Left forelimb (tissue), 1 donor: ENCODE results near the gene PON1.

Source experiments
- DNase-seq: peaks from one replicate; pipeline ENCODE4 v3.0.0-alpha.2; 2018; ENCODE audit warnings: low spot score

PON1 gene

DNA sequence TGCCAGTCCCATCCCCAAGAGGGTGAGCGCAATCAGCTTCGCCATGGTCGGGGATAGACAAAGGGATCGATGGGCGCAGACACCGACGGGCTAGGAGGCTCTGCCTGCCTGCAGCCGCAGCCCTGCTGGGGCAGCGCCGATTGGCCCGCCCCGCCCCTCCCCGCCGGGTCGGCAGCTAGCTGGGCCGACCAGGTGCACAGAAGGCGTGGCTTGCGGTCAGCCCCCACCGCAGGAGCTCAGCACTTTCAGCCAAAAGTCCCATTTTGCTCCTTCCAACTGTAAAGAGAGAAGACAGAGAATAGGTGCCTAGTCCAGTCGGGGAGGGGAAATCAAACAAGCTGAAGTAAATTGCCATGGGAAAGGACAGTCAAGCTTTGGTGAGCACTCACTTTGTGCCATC lies at the start of gene PON1:
Gene PON1, minus strand, starts transcription at position 102 of the 400 bp plus-strand sequence. Its CDS starts 57 bp downstream, at position 45.
- no peak for DNase-seq

DNA sequence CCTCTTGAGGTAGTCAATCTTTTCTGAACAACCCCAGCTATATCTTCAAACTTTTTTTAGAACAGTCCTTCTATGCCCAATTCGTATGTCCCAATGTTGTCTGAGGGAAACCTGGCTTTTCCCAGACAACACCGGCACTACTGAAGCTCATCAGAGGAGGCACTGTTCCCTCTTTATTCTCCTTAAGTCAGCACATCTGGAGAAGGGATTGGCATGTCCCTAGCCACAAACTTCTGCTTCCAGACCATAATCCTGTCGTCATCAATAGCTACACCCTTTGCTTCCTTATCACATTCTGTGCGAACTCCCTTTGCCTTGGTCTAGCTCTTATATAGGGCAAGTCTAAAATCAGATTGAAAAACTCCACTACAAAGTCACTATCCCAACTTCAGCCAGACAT lies 49.0 kb upstream of the PON1 start:
- no peak for DNase-seq

DNA sequence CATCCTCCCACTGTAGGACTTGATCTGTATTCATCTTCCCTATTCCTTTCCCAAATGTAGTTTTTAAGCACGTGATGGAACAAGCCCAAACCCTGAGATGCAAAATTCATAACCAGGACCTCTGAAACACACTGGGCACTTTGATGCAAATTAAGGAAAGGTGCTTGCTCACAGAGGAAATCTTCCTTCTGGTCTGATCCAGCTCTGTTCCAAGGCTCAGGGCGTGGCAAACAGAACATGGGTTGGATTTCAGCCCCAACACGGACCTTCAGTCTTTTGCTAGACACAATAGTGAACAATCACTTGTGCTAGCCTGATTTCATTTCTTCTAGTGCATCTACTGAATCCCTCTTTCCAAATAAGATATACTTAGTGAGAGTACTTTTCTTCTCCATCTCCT lies 43.9 kb upstream of the PON1 start:
- no peak for DNase-seq

DNA sequence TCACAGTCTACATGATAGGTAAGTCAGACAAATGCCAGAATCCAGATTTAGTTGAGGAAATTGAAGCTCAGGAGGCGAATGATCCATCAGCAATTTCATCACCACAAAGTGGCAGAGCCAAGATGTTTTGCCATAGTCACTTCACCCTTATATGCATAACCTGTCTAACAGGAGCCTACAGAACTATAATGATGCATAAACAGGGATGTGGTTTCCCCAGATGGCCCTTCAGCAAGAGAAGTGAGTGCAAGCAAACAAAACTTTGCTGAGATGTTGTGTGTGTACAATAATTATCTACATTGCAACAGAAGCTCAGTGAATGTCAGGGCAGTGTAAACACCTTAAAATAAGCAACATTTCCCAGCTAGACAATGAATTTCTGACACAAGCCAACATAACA lies 43.3 kb upstream of the PON1 start:
- no peak for DNase-seq

DNA sequence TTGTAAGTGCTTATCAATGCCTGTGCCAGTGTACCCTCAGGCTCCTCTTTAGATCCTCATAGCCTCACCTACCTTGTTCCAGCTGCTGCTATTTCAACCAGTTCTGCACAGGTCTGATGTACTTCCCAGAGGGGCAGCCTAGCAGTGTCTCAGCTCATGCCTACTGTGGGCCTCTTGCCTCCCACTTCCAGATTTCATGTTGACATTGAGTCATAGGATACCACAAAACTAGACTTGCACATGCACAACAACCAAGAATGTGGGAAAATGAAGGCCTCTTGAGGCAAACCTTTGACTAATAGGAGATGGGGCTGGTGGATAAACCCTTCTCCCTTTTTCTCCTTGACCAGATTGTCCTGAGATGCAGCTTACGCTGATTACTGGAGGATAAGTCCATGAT lies 40.8 kb upstream of the PON1 start:
- no peak for DNase-seq

DNA sequence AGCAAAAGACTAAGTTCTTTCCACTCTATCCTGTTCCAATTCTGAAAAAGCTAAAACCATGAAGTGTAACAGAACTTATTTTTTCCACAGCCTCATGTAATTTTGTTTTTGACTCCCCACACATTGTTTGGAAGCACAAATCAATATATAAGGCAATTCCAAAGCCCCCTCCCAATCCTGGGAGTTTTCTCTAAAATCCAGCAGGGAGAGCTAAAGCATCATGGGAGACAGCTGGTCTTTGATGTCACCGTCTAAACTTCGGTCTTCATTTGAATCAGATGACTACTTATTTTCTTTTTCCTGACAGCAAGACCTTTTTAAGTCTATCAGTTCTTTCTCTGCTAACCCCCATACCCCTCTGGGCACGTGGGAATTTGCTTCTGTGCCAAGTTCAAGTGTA lies 33.3 kb upstream of the PON1 start:
- DNase-seq, result no peak

DNA sequence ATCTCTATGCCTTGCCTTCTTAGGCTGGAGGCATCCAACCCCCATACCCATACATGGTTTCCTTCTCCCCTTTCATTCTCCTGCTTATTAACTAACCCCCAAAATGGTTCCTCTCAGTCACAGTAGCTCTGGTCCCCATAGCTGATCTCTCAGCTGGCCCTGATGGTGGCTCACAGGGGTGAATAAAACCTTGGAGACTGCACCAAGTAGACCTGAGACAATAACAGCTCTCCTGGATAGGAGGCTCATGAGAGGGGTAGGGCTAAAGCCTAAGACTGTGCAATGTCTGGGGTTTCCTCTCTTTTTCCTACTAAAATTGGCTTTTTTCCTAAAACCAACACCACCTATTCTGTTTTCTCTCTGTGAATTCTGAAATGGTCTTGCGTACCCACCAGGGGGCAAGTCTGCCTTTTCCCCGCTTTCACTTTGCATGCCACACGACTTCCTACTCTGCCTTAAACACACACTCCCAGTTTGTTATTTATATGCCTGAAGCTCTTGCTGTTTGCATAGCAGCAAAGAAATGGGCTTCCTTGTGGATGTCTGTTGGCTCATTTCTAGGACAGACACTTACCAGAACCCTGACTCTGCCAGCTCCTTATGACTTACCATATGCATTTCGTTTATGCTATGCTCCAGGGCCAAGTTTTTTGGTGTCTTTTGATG lies 18.4 kb upstream of the PON1 start:
- no peak for DNase-seq

DNA sequence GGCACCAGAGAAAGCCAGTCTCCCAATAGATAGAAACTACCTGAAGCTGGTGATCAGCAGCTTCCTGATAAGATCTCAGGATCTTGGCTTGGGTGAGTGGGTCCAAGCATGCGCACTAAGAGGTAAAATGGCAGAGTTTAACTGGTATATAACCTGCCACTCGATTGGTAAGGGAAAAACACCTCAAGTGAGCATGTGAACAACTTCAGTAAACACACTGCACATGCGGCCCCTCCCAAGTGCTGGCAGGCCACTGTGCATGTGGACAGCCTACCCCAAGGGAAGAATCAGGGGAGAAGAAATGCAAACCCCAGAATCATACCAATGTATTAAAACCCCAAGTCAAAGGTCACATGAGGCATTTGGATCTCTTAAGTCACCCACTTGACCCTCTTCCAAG lies 17.7 kb upstream of the PON1 start:
- DNase-seq, result no peak

DNA sequence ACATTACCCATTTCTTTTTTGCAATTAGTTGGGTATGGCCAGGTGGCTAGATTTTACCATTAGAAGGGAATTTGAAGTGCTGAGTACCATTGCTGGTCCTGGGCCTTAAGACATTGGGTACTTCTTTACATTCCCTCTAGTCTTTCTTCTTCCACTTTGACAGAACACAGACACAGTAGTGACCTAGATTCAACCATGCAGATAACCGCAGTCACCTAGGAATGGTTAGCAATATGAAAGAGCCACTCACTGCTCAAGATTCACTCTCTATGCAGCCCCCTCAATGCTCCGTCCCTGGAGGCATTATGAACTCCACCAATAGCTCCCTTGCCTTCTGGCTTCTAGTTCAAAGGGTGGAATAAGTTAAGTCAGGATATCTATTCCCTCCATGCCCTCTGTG lies 16.2 kb upstream of the PON1 start:
- DNase-seq, result no peak

DNA sequence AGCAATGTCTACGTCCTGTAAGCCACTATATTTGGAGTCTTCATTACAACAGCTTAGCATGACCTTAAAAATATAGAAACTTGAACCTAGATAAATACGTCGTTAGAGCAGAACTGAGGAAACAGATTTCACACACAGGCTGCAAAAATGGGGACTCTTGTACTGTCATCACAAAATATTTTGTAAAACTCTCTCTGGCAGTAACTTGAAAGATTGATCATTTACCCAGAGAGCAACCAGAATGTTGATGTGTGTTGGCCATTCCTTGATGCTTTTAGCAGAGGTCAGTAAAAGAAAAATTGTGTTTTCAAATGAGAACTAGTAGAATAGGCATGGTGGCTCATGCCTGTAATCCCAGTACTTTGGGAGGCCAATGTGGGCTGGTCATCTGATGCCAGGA lies 14.5 kb upstream of the PON1 start:
- no peak for DNase-seq

DNA sequence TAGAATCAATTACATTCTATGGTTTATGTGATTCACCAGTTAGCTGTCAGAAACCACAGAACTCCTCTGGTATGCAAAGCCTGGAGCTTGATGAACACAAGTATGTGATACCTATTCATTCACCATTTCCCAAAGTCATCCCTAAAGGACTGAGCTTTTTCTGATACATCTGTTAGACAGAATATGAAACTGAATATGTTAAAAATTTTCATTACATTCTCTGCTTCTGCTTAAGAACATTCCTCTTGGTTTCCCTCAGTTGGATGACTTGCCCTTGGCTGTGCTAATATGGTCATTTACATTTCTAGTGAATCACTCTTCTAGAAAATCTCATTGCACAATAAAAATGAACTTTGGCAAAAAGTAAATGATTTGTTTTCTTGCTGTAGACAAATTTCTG lies 10.8 kb upstream of the PON1 start:
- no peak for DNase-seq

DNA sequence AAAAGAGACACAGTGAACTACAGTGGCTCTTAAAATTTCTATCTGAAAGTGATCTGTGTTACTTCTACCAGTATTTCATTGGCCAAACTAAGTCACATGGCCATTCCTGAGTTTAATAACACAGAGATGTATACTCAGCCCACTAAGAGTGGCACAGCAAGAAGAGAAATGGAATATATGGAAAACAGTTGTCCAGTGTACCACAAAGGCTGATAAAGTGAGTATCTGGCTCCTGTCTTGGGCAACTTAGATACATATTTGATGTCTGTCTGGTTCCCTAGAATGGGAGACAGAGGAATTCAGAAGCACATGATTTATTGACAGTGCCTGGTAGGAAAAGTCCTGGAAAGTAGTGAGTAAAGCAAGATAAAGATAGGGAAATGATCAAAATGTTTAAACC lies 10.1 kb upstream of the PON1 start:
- no peak for DNase-seq

DNA sequence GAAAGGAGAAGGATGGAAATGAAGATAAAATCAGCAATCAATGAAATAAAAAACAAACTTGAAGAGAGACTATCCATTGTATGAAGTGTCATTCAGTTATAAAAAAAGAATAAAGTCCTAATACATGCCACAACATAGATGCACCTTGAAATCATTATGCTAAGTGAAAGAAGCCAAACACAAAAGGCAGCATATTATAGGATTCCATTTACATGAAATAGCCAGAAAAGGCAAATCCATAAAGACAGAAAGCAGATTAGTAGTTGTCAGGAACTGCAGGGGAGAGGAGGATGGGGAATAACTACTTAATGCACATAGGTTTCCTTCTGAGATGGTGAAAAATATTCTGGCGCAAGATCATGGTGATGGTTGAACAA lies 6.6 kb upstream of the PON1 start:
- DNase-seq, result no peak

DNA sequence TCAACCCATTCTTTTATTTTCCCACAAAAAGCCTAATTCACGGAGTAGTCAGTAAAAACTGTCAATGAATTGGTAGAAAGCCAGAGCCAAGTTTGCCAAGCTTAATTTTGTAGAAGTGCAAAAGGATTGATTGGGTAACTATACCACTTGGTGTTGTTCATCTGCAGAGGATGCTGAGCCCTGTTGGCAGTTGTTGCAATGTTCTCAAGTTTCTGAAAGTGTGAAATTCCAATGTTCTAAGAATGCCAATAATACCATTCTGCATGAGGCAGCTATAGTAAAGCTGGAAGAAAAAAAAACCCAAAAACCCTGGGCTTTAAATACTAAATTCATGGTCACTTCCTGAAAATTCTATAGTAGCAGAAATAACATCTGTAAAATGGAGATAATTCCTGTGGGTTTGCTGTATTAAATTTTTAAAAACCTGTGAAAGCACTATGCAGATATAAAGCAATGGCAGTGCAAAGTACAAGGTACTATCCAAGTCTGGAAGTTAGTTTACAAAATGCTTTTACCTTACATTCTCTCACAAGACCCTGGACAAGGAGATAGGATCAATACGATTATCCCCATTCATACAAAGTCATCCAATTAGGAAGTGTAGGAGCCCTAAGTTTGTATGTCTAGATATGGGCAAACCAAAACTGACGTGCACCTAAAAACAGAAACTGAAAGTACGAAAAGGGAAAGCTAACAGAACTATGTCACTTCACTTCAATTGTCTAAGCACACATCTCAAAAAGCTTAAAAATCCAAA lies 6.0 kb upstream of the PON1 start:
- DNase-seq, result no peak

DNA sequence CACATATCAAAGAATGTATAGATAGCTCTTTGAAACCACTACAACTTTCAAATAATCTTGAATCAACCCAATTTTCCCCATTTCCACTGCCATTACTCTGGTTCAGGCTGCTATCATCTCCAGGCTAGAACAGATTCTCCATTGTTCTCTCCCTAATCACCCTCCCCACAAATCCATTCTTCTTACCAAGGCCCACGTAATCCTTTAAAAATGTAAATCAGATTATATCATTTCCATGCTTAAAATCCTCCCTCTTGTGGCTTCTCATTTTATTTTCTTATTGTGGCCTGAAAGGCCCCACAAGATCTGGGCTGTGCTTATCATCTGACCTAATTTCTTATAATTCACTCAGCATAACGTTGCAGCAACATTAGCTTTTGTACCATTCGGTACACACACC lies 3.0 kb upstream of the PON1 start:
- DNase-seq, result no peak

DNA sequence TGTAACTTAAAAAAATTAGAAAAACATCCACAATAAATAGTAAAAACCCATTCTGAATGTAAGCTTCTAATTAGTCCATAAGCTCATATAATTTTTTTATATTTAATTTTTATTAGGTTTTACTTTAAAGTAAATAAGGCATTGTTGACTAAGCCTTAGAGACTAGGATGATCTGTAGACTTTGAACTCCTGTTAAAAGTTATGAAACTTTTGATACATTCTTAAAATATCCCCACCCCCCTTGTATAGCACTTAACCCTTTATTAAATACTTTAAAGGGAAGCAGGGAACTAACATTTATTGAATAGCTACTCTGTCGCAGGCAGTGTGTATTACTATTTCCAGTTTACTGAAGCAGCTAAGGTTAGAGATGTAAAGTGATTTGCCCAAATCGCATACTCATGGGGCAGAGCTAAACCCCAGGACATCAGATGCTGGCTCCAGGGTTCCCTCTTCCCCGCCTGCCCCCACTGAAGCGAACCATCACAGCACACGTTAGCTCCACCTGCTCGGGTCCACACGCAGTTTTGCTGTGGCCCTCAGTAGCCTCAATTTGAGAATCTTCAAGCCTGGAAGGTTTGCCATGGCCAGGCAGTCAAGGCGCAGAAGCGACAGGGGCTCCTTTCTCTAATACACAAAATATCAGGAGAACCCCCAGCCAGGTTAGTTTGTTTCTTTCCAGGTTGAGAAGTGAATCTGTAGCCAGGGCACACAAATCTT lies 762 bp downstream of the PON1 start:
- no peak for DNase-seq

DNA sequence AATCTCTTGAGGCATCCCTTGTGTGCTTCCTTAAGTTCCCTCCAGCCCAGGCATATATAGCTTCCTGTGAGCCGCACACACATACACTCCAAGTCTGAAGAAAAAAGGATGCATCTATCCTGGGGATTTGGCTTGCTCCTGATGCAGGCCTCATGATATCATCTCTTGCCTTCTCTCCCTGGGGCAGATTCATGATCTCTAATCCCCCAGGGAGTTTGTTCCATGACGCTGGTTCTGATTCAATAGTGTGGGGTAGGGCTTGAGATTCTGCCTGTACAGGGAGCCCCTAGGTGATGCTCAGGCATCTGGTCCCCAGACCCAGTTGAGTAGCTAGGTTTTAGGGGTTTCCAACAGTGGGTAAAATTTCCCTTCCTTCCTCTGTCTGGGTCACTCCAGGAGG lies 1.5 kb downstream of the PON1 start:
- no peak for DNase-seq

DNA sequence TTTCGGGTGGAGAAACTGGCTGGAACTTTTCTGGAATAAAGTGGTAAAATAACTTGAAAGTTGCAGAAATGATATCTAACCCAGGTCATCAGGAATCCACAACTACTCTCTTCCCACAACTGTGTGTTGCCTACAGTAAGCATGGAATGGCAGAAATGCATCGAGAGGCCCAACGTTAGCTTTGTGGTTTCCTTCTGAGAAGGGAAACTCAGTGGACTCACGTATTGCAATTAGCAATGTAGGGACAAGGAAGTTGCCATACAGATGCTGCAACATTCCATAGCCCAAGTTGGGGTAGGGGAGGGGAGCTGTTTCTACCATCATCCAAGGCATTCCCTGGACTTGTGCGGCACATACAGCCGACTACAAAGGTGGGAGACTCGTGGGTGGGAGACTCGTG lies 1.9 kb downstream of the PON1 start:
- DNase-seq, result no peak

DNA sequence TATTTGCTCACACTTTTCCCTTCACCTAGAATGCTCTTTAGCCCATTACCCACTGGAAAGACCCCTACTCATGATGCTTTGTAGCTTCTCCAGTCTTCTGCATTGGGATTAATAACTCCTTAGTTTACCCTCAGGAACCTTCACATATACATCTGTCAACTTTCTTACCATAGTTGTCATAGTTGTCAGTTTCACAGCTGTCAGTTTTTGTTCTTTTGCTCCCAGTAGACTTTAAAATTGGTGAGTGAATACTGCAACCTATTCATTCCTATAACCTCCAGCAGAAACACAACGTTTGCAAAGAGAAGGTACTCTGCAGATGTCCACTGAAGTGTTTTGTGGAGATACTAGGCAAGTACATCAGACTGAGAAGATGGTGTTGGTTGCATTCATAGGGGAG lies 2.6 kb downstream of the PON1 start:
- DNase-seq, result no peak

DNA sequence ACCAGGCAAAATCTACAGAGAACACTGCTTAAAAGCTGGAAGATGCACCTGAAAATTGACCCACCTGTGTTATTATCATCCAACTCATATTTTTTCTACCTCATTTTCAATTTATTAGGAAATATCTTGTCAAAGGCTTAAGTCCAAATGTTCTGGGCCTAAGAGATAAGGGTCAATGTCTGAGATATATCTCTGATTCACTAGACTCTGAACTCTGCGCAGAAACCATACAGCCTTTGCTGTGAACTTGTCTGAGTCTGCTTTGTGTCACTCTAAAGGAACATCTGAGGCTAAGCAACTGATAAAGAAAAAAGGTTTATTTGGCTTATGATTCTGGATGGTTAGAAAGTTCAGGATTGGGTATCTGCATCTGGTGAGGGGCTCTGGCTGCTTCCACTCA lies 3.7 kb downstream of the PON1 start:
- DNase-seq, result no peak

DNA sequence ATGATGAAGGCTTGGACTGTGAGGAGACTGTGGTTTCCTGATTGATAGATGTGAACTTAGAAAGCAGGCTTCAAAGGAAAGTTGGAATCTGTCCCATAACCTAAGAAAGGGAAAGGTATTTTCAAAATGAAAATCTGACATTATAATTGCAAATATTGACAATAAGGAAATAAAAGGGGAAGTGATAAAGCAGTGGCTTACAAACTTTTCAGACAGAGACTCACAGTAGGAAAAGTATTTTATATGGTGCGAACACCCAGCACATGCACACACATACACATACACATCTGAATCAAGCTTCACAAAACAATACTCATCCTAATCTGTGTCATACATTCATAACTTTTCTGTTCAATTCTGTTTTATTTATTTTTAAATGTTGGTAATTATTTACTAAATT lies 4.8 kb downstream of the PON1 start:
- DNase-seq, result no peak

DNA sequence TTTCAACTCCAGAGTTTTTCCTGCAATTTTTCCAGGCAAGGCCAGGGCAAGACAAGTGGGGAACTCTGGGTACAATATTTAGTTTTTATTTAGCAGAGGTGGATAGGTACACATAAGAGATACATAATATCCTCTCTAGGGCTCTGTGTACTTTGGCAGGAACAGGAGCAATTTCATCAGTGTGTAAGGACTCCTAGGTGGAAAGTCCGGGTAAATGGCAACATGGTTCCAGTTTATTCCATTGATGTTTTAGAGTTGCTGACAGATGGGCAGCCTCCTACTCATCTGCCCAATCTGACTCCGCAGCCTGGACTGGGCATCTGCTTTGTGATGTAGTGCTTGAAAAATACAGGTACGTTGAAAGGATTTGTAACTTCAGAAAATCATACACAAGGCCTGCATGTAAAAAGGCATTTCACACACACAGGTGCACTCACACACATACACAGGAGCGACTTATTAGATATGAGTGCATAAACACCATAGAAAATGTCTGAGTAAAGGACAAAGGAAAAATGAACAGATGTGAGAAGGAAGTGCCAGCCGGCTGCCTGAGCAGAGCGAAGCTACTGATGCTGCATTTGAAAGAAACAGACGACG lies 5.7 kb downstream of the PON1 start:
- DNase-seq, result no peak

DNA sequence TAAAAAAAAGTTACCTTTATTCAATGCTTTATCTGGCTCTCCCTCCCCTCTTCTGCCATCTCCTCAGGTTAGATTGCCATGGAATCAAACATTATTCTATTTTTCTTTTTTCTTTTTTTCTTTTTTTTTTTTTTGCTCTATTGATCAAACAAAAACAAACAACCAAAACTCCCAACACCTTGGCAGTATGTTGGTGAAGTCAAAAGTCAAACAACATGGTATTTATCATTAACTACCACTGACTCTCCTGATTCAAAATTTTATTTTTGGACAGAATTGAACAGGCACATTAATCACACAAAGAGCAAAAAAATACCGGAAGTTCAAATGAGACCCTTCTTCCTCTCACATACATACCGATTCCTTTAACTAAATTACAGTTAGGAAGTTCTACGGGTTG lies 6.4 kb downstream of the PON1 start:
- no peak for DNase-seq
